ENCODE data around the gene DCP2.

Gene DCP2

DNA sequence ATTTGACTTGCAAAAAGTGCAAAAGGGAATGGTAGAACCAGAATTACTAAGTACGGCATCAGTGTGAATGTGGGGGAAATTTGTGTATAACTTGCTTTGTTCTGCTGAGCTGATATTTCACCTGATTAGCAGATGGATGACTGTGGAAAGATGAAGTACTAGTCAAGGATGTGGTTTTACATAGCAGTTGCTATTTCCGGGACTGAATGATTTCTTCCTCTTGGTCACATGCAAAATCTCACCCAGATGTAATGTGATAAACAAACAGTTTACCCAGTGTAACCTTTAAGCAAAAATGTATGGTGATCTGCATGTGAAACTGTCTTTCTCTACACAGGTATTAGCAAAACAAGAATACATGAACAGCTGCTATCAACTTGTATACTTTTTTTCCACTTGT lies 46.1 kb downstream of the DCP2 start:
- peak; percentile 12 for DNase-seq

DNA sequence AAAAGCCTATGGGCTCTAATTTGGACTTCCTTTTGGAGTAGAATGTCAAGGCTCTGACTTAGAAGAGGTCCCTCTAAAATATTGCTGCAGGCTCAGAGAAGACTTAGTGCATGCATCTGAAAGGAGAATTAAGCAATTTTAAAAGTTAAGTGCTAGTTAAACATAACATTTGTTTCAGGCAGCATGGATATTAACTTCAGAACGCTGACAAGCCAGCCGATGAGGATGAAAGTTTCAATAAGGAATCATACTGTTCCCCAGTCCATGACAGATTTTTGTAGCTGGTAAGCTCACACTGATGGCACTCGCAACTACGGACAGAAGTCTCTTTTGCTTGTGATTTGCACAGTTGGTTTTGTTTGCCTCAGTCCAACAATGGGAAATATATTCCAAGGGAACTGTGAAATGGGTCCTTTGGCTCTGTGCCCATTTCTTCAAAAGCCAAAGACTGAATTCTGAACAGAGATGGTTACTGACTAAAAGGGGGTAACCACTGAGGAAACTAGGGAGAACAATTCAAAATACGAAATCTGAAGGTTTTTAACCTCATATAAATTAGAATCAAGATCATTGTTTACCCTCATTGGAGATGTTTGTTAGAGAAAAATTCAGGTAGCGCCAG lies 47.6 kb downstream of the DCP2 start:
- no peak for DNase-seq

DNA sequence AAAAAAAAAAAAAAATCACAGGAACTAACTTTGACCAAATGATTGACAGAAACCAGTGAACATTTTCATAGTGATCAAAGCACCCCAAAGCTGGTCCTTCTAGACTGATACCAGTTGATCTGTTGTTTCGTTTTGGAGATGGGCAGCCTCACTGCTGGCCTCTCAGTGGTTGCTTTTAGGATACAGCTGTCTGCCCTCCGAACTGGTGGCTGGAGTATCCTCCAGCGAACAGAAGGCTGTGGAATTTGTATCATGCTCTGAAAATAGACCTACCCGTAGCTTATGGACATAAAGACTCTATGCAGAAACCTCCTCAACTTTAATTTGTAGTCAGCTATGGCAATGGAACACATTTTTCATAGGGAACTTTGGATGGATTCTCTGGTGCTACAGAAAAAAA lies 49.0 kb downstream of the DCP2 start:
- DNase-seq, result no peak

DNA sequence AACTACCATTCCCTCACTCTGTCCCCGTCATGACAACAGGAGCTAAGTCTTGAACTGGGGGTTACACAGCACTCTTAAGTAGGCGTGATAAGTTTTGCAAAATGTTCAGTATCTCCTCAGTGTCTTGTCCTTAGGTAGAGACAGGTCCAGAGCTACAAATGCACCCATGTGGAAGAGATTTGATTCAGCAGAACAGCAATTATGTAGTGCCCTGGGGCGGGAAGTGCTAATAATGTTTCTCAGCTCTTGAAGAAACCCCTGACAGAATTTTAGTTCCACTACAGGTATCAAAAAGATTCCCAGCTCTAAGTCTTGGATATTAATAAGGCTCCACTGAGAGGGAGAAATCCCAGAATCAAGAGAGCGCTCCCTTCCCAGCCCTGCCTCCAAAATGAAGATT lies 49.6 kb downstream of the DCP2 start:
- DNase-seq, result no peak

DNA sequence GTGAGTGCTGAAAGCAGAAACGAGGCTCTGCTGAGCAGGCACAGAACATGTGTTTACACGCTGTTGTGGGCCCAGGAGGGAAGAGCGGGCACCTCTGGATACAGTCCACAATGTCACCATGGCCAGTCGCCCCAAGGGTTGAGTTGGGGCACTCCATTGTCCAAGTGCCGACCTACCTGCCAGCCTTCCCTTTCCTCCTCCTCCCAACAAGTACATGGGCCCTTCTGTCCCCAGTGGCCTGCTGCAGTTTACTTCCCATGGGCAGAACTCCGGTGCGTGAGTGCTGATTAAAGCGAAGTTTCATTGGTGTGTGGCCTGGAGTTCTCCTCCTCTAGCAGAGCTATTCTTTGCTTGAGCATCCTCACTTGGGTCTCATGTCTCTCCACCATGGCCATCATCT lies 50.4 kb downstream of the DCP2 start:
- DNase-seq, result no peak

DNA sequence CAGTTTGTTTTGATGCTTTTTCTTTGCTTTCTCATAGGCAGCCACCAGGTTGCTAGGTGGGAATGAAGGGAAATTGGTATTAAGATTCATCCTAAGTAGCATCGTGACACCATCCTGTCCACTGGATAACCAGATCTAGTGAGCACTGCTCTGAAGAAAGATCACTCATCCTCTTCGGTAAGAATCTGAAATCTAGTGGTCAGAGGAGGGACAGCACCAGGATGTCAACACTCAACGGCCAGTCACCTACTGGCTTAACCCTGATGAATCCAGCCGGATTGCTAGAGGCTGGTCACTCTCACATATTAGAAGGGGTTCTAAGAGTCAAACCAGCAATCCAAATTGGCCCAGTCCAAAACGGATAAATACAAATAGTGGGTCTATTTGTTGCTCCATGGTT lies 50.8 kb downstream of the DCP2 start:
- DNase-seq, result no peak

DNA sequence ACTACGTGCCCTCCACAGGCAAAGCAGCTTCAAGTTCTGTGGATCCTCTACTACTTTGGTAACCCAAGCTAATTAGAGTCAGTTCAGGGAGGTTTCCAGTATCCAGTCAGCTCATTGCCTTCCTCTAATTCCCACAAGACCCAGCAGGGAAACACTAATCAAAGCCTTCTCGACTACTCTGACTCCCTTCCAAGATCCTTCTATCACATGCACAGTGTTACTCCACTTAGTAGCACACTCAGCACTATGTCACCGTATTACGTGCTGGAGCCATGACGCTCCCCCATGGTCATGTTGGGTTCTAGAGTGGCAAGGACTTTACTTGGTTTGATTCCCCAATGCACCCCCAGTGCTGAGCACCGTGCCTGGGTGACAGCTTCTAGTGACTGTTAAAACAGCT lies 53.0 kb downstream of the DCP2 start:
- no peak for DNase-seq

DNA sequence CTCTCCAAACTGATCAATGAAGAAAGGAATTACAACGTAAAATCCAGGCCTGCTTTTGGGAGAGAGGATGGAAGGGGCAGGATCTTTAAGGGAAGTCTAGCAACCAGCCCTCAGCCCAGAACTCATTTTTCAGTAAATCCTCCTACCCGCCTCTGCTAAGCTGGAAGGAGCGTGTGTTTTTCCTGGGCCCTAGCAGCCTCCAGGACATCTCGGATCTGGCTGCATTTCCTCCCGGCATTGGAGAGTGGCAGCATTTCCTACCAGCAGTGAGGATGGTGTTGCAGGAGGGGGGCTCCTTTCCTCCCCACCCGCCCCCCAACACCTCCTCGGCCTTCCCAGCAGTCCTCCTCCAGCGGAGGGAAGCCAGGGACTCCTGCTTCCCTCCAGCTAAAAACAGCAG lies 54.5 kb downstream of the DCP2 start:
- no peak for DNase-seq

DNA sequence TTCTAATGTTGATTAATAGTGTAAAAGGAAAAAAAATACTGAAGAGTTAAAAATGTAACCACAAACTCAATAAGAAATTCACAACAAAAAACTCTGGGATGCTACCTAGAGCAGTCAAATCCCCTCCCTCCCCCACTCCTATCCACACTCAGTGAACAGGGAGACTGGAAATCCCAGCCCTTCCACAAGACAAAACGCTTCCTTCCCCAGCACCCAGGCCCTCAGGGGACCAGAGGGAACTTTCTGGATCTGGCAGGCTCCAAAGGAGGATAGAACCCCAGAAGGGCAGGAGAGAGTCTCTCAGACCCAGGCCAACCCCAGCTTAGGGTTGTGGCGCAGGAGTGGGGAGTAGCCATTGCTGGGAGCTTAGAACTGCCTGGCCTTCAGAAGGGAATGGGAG lies 55.0 kb downstream of the DCP2 start:
- DNase-seq, result no peak

DNA sequence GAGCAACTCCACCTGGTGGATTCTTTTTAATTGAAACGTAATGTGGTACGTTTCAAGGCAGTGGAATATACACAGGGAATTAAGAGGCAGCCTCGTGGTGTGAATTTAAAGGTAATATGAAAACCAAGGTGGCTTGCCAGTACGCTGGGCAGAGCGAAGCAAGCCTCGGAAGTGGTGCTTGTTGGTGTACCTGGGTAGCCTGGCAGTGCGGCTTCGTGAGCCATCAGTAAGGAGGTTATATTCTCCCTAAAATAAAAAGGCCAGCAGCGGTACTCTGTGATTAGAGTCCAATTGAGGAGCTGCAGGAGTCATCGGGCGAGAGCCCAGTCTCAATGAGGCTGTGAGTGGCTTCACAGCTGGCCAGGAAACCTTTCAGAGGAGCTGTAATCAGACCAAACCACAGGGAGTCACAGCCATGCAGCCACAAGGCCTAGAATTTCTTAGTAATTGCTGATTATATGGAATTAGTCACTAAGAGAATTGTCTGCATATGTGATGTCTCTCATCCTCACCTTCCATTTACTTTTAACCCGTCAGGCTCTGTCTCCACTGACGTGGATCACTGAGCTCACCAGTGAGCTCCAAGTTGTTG lies 57.7 kb downstream of the DCP2 start:
- DNase-seq, result no peak

DNA sequence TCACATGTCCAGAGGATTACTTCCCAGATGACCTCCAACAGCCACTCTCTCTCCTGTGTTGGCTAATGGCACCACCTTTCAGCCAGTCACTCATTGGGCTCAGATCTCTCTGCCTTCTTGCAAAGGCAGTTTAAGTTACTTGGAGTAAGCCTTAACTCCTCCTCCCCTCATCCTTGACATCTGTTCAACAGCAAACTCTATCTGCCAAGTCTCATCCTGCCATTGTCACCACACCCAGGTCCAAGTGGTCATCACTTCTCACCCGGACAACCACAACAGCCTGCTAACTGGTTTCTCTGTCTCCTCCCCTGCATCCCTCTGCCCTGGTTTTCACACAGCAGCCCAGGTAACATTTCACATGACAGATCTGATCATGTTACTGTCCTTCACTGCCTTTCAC lies 58.5 kb downstream of the DCP2 start:
- DNase-seq, result no peak

DNA sequence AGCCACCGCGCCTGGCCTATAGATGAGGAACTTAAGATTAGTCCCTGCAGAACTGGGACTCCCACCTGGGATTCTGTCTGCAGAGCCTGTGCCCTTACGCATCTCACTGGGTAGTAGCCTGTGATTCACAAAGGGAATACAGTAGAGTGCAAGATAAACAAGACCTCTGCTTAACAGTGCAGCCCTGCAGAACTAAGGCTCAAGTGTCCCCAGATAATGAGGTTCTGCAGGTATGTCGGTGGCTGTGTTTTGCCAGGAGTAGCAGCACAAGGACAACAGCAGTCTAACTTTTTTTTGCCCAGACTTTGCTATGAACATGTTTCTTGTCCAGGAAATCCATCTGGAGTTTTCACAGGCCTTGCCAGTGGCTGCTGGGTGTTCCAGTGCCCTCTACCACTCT lies 59.7 kb downstream of the DCP2 start:
- no peak for DNase-seq

DNA sequence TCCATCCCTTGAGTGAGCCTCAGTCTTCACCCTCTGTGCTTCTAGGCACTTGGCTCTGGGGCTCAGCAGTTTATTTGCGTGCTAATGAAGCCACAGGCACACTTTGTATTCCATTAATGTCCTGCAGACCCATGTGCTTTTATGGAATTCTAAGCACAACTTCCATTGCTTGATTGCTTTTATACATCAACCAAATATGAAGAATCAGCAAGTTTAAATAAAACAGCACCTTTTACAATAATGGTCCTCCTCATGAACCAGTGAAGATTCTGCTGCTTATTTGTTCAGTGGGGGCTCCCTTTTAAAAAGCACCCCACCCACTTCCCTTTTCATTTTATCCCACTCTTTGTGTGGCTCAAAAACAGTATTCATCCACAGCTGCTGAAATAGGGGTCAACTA lies 60.2 kb downstream of the DCP2 start:
- no peak for DNase-seq

DNA sequence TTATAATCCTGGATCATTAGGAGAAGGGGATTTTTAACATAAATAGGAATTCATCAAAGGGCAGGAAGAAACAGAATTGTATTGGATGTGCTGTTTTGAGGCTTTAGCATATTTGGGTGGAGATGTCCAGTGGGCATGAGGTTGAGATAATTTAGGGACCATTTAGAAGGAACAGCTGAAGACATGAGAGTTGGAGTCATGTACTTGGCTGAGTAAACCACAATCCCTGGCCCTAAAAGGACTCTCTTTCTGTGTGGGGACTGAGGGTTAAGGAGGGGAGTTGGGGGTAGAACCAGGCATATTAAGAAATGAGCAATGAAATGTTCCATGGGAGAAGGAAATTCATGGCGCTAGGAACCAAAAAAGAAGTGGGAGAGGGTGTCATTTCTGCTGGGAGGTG lies 61.5 kb downstream of the DCP2 start:
- no peak for DNase-seq

DNA sequence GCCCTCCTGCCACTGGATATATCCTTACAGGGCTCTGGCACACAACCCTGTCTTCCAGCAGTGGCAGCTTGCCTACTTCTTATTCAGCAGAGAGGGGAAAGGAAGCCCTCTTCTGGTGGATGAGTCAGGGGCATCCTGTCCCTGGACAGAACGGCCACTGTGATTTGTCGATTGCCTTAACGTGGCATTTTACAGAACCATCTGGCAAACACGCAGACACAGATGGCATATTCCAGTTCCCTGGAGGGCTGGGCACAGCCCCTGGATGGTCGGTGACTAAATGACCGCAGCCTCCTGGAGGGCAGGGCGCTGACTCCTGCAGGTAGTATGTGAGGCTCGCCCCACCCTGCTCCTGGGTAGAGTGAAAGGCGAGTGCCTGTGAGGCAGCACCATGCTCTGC lies 62.1 kb downstream of the DCP2 start:
- no peak for DNase-seq

DNA sequence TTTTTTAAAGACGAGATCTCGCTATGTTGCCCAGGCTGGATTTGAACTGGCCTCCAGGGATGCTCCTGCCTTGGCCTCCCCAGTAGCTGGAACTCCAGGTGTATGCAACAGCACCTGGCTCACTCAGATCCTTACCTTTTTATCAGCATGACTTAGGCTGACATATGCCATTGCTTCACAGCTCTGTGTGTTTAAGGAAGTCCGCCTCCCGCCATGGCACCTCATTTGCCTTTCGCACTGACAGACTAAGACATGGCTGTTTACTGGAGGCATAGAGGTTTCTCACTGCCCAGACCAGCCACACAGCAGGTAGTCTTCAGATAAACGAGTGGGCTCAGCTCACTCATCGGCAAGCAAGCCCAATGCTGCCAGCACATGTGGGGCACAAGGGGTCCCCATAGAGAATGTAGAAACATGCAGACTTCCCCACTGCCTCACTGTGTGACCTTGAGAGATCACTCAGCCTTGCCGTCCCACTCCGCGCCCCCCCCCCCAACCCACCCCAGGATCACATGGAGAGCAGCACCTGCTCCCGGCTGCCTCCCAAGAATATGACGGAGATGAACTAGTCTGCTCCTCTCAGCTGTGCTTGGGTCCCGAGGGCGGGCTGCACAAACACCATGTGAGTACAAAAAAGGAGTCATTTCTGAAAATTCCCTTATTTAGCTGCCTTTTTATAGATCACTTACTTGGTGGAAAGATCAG lies 62.8 kb downstream of the DCP2 start:
- no peak for DNase-seq

DNA sequence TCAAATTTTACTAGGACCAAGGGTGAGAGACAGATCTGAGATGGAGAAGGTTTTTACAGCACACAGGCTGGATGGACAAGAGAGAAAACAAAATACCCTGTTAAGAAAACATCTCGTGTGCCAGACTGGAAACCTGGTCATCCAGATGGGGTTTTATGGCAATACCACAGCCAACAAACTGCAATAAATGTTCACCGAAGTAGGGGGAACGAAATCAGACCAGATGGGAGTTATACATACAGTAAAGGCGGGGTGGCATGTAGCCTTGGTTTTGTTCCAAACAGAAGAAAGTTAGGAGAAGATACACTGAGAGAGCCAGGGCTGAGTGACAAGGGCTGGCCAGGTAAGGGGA lies 63.3 kb downstream of the DCP2 start:
- DNase-seq, result no peak

DNA sequence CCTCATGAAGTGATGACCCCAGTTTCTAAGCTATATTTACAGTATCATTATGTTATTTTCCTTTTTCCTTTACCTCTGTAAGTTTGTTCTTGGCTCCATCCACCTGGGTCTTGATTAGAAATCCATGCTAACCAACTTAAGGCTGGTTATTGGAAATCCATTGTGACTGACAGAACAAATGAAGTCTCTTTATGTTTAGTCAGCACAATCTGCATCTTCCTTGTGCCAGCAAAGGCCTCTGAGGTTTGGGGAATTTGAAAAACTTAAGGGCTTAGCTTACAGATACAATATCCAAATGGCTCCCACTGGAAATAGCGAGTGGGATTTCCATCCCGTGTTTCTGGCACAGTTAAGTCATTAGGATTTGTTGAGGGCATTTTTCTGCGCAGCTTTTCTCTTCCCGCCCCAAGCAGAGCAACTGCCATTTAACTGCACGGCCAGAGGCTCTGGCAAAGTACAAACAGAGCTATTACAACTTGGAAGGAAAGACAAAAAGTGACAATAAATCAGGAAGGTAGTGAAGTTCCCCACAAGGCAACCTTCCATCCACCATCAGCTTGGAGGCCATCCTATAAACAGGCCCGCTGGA lies 64.2 kb downstream of the DCP2 start:
- no peak for DNase-seq

DNA sequence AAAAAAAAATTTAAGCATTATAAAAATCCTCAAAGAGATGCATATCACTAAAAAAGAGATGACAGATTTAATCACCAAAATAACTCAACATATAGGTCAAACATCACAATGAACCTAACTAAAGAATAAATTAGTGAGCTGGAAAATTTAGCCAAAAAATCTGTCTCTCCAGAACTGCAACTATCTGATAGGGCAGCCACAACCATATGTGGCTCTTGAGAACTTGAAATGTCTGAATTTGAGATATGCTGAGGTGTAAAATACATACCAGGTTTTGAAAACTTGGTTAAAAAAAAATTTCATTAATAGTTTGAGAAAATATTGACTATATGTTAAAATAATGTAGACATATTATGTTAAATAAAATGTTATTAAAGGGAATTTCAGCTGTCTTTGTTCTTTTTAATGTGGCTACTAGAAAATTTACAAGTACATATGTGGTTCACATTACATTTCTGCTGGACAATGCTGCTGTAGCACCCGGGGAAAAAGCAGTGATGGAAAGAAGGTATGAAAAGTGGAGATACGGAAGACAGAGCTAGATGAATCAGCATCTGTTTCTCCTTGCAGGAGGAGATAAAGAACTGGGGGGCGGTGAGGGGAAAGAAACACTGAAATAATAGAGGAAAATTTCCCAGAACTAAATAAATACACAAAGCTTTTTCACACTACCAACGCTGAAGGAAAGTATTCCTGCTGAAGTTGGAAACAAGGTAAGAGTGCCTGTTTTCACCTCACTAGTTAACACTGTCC lies 66.1 kb downstream of the DCP2 start:
- no peak for DNase-seq

DNA sequence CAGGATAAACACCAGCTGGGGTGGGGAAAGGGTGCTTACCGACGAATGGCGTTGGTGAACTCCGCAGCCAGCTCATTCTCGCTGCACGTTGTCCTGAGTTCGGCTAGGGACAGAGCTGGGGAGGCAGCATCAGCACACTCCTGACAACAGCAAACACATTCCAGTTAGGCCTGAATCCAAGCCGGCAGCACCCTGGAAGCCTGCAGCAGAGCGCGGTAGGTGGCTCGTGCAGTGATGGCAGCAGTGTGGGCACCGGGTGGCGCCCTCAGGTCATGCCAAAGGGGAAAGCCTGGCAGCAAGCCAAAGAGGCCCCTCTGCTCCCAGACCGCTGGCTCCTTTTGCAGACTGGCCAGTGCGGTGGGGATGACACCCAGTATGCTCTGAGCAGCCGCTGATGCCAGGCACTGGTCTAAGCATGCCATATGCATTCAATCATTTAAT lies 66.9 kb downstream of the DCP2 start:
- DNase-seq, result peak; percentile 17

DNA sequence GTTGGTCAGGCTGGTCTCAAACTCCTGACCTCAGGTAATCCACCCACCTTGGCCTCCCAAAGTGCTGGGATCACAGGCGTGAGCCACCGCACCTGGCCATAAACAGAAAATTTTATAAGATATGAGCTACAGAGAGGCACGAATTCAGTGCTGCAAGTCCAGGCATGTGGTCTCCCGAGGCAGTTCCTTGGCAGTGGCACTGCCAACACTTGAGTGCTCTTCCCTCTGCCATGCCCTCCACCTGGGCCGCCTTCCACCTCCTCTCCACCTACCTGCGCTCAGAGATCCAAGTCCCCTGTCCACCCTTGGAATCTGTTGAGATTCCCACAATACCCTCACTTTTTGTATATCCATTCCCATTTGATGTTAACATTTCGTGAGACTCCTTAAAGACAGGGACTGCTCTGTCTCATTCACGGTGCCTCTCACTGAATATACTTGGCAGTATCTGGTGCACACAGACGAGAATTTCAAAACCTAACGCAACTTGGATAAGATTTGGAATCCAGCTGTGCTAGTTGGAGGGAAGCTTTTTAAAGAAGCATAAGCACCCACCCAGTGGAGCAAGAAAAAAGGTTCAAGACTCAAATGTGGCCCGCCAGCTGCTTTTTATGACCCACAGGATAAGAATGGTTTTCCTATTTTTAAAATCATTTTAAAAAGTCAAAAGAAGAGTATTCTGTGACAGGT lies 68.3 kb downstream of the DCP2 start:
- DNase-seq, result no peak

DNA sequence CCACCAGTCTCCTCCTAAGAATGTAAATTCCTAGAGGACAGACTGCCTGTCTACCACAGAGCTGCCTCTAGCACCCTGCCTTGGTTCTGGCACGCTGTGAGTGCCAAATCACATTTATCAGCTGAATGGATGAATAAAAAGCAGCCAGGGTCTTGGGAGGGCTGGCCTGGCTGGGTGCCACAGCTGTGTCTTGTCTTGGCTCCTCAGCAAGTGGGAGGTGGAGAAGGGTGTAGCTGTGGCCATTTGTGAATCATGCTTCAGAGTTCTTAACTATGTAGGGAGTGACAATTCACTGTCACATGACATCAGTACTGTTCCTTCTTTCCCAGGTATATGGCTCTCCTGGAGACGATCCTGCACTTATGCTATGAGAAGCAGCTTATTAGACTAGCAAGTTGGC lies 70.6 kb downstream of the DCP2 start:
- DNase-seq, result no peak

Measured in activated gamma-delta T cell treated with Interleukin-2 at 50 U/mL for 16 hours (primary cell).